Adrenal gland (tissue), 12 donors: ENCODE data around the gene HASPIN. TPM values are rescaled to one million over a fixed set of nuclear protein-coding genes. Genes with fewer than 3 reads are reported as not detected.
A peak's percentile ranks its signal among the peaks of the same experiment; 100 is the strongest.

Experiments used
- DNase-seq, 7 donors: peaks; one replicate each; pipeline ENCODE4 v3.0.0-alpha.2; 2019 to 2020
- H3K27ac ChIP-seq, 5 donors: fragments of 200-600 bp; sonication (generic) in 4 of 5; 1 replicate in 3 of 5; 2 replicates in 2 of 5; pipeline versions ENCODE4 v1.5.1 to v1.8.0; 2016 to 2020; ENCODE audit warnings: mild to moderate bottlenecking in 1 of 5
- H3K27me3 ChIP-seq: fragments of 200-600 bp; 2 replicates; pipeline ENCODE4 v1.8.0; 2021
- H3K36me3 ChIP-seq, 2 donors: fragments of 200-600 bp; replicated peaks in 1 of 2; 1 replicate in 1 of 2; 2 replicates in 1 of 2; pipeline versions ENCODE4 v1.5.1 to v1.8.0; 2018 to 2022
- H3K4me1 ChIP-seq, 2 donors: fragments of 200-600 bp; replicated peaks in 1 of 2; 1 replicate in 1 of 2; 2 replicates in 1 of 2; pipeline versions ENCODE4 v1.5.1 to v1.8.0; 2018 to 2021
- H3K4me3 ChIP-seq, 4 donors: fragments of 200-600 bp; sonication (generic) in 3 of 4; one replicate each; pipeline ENCODE4 v1.5.1; 2016 to 2018
- H3K9me3 ChIP-seq, 3 donors: fragments of 200-600 bp; sonication (generic) in 1 of 3; replicated peaks in 1 of 3; 1 replicate in 2 of 3; 2 replicates in 1 of 3; pipeline versions ENCODE4 v1.5.1 to v1.8.0; 2016 to 2021
- POLR2A ChIP-seq, 2 donors: fragments of 450-650 bp; IDR thresholded peaks; one replicate each; pipeline ENCODE4 v1.6.1; 2017; ENCODE audit warnings: antibody characterized with exemption in 2 of 2, mild to moderate bottlenecking in 2 of 2, moderate library complexity in 1 of 2
- WGBS, 4 donors: extraction: QIAGEN DNeasy Blood & Tissue Kit in 2 of 4; methylation state at CpG; one replicate each; pipeline versions ENCODE4 v1.1.5 to v1.1.7; 2013 to 2017; 5-methylcytosine and 5-hydroxymethylcytosine counted together
- intact Hi-C, 2 donors: fragments of 100-400 bp; cut with DNase I; formaldehyde crosslinking; loops; one replicate each; pipeline versions ENCODE4 v1.14.1 to v1.15.0; 2022 to 2023
- polyA plus RNA-seq, 3 donors: library from polyadenylated mRNA; stranded (reverse); fragments of 200-250 nt in 2 of 3; fragments of 350-450 nt in 1 of 3; fragmentation: Illumina TruSeq in 1 of 3; extraction: RNeasy Lipid Tissue Mini Kit (QIAGEN cat#74804) in 1 of 3; gene quantifications; one replicate each; pipeline ENCODE4 v1.2.3, GENCODE V29; 2013 to 2014
- total RNA-seq, 9 donors: library from RNA; depleted of rRNA in 4 of 9; stranded (reverse); fragments of >200 nt in 4 of 9; fragments of 120-200 nt in 1 of 9; fragmentation: NEBNext Ultra II Directional in 1 of 9; extraction: Animal tissue kit (Norgen Biotek cat#: 25700) in 1 of 9; gene quantifications; one replicate each; pipeline versions ENCODE4 v1.1.0 to v1.2.4, GENCODE V29; 2013 to 2023
- TF ChIP-seq, protein P1 (sequence below), 6 experiments: fragments of 450-650 bp in 4 of 6; fragments of 200-600 bp in 2 of 6; sonication (generic) in 1 of 6; IDR thresholded peaks; 1 replicate in 5 of 6; 2 replicates in 1 of 6; pipeline versions ENCODE4 v1.5.1 to v1.8.0; 2016 to 2021; ENCODE audit warnings: antibody characterized with exemption in 6 of 6, mild to moderate bottlenecking in 2 of 6, moderate library complexity in 1 of 6
- donor health status: healthy with polysubstance abuse.
- donor health status: Bipolar disorder and iron deficiency.
- donor health status: DM: yes; HTN: yes; CAD: no.
- donor health status: DM: no; HTN: no; CAD: no.
- donor health status: DM: no; HTN: no; CAD: no.
- donor health status: DM: yes; HTN: yes; CAD: no.

The HASPIN gene
- total and polyA plus RNA-seq, 12 donors = 0.07 to 1.4 (median 0.39) TPM

- no peaks in the 10 kb centered on the region for H3K9me3 ChIP-seq
- DNase-seq = peak in 1 of 7 donors; percentile 17
- intact Hi-C loops = no loop called here
- TF ChIP-seq, protein P1, sequence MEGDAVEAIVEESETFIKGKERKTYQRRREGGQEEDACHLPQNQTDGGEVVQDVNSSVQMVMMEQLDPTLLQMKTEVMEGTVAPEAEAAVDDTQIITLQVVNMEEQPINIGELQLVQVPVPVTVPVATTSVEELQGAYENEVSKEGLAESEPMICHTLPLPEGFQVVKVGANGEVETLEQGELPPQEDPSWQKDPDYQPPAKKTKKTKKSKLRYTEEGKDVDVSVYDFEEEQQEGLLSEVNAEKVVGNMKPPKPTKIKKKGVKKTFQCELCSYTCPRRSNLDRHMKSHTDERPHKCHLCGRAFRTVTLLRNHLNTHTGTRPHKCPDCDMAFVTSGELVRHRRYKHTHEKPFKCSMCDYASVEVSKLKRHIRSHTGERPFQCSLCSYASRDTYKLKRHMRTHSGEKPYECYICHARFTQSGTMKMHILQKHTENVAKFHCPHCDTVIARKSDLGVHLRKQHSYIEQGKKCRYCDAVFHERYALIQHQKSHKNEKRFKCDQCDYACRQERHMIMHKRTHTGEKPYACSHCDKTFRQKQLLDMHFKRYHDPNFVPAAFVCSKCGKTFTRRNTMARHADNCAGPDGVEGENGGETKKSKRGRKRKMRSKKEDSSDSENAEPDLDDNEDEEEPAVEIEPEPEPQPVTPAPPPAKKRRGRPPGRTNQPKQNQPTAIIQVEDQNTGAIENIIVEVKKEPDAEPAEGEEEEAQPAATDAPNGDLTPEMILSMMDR (IDR thresholded peaks at IDR 0.05) = no peak
- no peak for TF ChIP-seq POLR2A (IDR thresholded peaks at IDR 0.05)
- 55 to 74% (median 65%) methylated on average over 1 to 8 of the region's 8 CpGs for WGBS, 4 donors
- no peaks in the 10 kb centered on the region for H3K27me3 ChIP-seq
- H3K4me3 ChIP-seq = no peak overlapping the region
- no peaks in the 10 kb centered on the region for H3K36me3 ChIP-seq
- no peaks in the 10 kb centered on the region for H3K4me1 ChIP-seq
- H3K27ac ChIP-seq = no peak overlapping the region
Measured at GRCh38 chr17:3770466-3770865, 46.8 kb downstream of the HASPIN start.

GRCh38 chr17:3771140-3771539 is 47.4 kb downstream of the HASPIN start:
- WGBS, 4 donors = 78 to 92% (median 83%) methylated on average over 15 to 16 of the region's 16 CpGs
- H3K27ac ChIP-seq = no peak overlapping the region
- TF ChIP-seq, protein P1 (IDR thresholded peaks at IDR 0.05) = no peak
- no peak for TF ChIP-seq POLR2A (IDR thresholded peaks at IDR 0.05)
- DNase-seq = no peak
- no peaks in the 10 kb centered on the region for H3K36me3 ChIP-seq
- H3K4me1 ChIP-seq = no peaks in the 10 kb centered on the region
- H3K27me3 ChIP-seq = no peaks in the 10 kb centered on the region
- no peak overlapping the region for H3K4me3 ChIP-seq
- intact Hi-C loops = no loop called here
- no peaks in the 10 kb centered on the region for H3K9me3 ChIP-seq

DNA sequence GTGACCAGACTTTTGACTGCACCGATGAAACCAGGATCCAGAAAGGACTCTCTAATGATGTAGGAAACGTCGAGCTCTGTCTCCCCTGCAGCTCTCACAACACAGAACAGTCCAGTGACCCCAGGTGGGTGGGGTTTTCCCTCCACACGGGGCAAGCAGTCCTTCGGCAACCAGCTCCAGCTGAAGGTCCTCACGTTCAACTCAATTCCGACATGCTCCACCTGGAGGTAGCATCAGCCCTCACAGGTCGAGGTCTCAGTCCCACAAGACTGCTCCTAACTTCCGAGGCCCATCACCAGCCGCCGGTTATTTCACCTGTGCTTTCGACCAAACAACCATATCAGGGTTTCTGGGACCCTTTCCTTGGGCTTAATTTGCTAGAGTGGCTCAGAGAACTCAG is 49.1 kb downstream of the HASPIN start:
- Histone ChIP-seq H3K4me1 (no peaks in the 10 kb centered on the region), H3K36me3 (no peaks in the 10 kb centered on the region), H3K27ac (no peak overlapping the region), H3K27me3 (no peaks in the 10 kb centered on the region), H3K4me3 (no peak overlapping the region), H3K9me3 (no peaks in the 10 kb centered on the region)
- no peak for TF ChIP-seq POLR2A (IDR thresholded peaks at IDR 0.05)
- TF ChIP-seq, protein P1 (IDR thresholded peaks at IDR 0.05) = no peak
- 79 to 84% (median 80%) methylated on average over 11 to 12 of the region's 12 CpGs for WGBS, 4 donors
- intact Hi-C loops = no loop called here
- no peak for DNase-seq

DNA sequence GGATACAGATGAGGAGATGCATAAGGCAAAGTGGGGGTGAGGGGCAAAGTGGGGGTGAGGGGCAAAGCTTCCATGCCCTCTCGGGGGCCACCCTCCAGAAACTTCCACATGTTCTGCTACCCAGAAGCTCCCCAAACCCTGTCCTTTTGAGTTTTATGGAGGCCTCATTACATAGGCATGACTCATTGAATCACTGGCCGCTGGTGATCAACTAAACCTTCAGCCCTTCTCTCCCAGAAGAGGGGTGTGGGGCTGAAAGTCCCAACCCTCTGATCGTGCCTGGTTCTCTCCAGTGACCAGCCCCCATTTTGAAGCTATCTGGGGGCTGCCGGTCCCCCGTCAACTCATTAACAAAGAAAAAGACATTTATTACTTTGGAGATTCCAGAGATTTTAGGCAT is 49.8 kb downstream of the HASPIN start:
- H3K27ac ChIP-seq = no peak overlapping the region
- H3K4me1 ChIP-seq = no peaks in the 10 kb centered on the region
- no peak for TF ChIP-seq POLR2A (IDR thresholded peaks at IDR 0.05)
- TF ChIP-seq, protein P1 (IDR thresholded peaks at IDR 0.05) = no peak
- no peaks in the 10 kb centered on the region for H3K27me3 ChIP-seq
- H3K9me3 ChIP-seq = no peaks in the 10 kb centered on the region
- no peaks in the 10 kb centered on the region for H3K36me3 ChIP-seq
- DNase-seq = peak in 2 of 7 donors; percentile 17 to 38
- intact Hi-C loops = no loop called here
- no peak overlapping the region for H3K4me3 ChIP-seq
- WGBS, 4 donors = 44 to 60% (median 57%) methylated on average over 4 to 5 of the region's 5 CpGs
